H1 (cell line): ENCODE data around the gene CADPS. TPM values are rescaled to one million over a fixed set of nuclear protein-coding genes. Genes with fewer than 3 reads are reported as not detected.

Experiments used
- CTBP2 ChIP-seq: IDR thresholded peaks from 2 replicates; pipeline ENCODE4 v1.7.0; 2011; ENCODE audit warnings: borderline replicate concordance, mild to moderate bottlenecking, moderate library complexity, mixed read lengths, low read length; ENCODE audit not compliant: insufficient read depth, insufficient read length
- JUND ChIP-seq: IDR thresholded peaks from 2 replicates; pipeline ENCODE4 v1.6.1; 2011; ENCODE audit warnings: mild to moderate bottlenecking, improper control_type of control experiment, low read length
- RAD21 ChIP-seq, 2 experiments: IDR thresholded peaks in 1 of 2; conservative IDR thresholded peaks in 1 of 2; 2 replicates each; pipeline ENCODE4 v1.6.1; 2011; ENCODE audit warnings: low read depth in 2 of 2, low read length in 2 of 2, improper control_type of control experiment in 1 of 2, inconsistent platforms in 1 of 2, mild to moderate bottlenecking in 1 of 2, moderate library complexity in 1 of 2
- polyA plus RNA-seq, 7 experiments: library from polyadenylated mRNA; depleted of rRNA in 3 of 7; stranded (reverse) in 5 of 7; unstranded in 2 of 7; fragments of >200 nt in 5 of 7; fragments of 200-250 nt in 2 of 7; gene quantifications; 1 replicate in 5 of 7; 2 replicates in 1 of 7; 4 replicates in 1 of 7; pipeline versions ENCODE4 v1.2.1 to v1.2.3, GENCODE V29; 2011 to 2013; ENCODE audit warnings: missing spikeins in 2 of 7, mixed read lengths in 2 of 7
- total RNA-seq: library from RNA; stranded (reverse); fragmentation: NEBNext Ultra II Directional; extraction: Animal tissue kit (Norgen Biotek cat#: 25700); gene quantifications from 2 replicates; pipeline ENCODE4 v1.2.1, GENCODE V29; 2021

CADPS gene
- total and polyA plus RNA-seq, 2 of the 8 experiments (the other 6 are each of a cell fraction or from before 2014, with no cell fraction given), result 7.1 to 10.2 TPM

DNA sequence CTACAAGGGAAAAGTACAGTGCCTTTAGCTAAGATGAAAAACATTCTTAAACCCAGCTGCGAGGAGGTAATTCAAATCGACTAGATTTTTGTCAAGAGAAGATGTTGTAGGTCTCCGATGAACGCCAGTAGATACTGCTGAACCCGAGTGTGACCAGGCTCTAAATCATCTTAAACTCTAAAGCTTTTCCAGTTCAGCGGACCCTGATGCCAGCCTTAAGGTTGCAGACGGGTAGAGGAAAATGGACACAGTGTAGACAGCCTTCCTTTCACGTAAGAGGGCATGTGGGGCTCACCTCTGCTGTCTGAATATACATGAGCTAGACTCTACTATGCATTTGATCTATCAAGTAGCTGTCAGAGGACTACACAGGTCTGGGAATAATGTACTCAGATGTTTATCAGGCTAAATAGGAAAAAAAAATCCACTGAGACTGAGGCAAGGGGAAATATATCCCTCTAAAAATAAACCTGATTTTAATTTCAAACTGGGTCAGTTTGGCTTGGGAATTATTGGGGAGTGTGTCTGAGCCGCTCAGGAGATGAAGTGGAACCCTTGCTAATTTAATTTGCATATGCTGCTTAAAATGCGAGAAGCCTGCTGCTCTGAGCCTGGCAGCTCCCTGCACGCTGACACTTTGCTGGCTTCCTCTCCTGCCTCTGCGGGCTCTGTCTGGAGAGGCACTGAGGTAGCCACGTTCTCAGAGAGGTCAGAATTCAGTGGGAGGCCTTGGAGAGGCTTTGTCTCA lies 151.9 kb downstream of the CADPS start (continued):
- TF ChIP-seq CTBP2 (no peak), JUND (no peak), RAD21 (IDR thresholded peaks at IDR 0.05 in 1 of 2, conservative IDR thresholded peaks at IDR 0.05 in 1 of 2; ENCODE audit: low read depth in 2 of 2, low read length in 2 of 2) (no peak)
